Stimulated activated CD4-positive, alpha-beta T cell treated with anti-CD3 and anti-CD28 coated beads, Interleukin-2, amount 100 ng/mL, for 24 hours (primary cell): ENCODE results near the gene SLC17A7.
A peak's percentile ranks its signal among the peaks of the same experiment; 100 is the strongest.
"Not testable (repeated sequence)": the region's sequence is repeated elsewhere in the genome, so short reads cannot be mapped to it uniquely, and the experiment has no call there.

Source experiments
- DNase-seq, 2 donors: peaks; one replicate each; pipeline ENCODE4 v3.0.0-alpha.2; 2020

Gene SLC17A7

GRCh38 chr19:49469828-49470614 is 28.7 kb upstream of the SLC17A7 start:
- DNase-seq, result peak; percentile 69 to 81

GRCh38 chr19:49468746-49469447 is 27.6 kb upstream of the SLC17A7 start:
- peak; percentile 71 to 75 for DNase-seq

GRCh38 chr19:49468199-49468598 is 26.9 kb upstream of the SLC17A7 start:
- no peak for DNase-seq

- DNase-seq, result no peak
Observed at GRCh38 chr19:49465371-49465770, 24.0 kb upstream of the SLC17A7 start.

- no peak for DNase-seq
Observed at GRCh38 chr19:49463960-49464740, 22.8 kb upstream of the SLC17A7 start.

- DNase-seq, result no peak
Observed at GRCh38 chr19:49462492-49462891, 21.2 kb upstream of the SLC17A7 start.

GRCh38 chr19:49461656-49462055 is 20.3 kb upstream of the SLC17A7 start:
- no peak for DNase-seq

GRCh38 chr19:49461130-49461529 is 19.8 kb upstream of the SLC17A7 start:
- DNase-seq, result not testable (repeated sequence)

GRCh38 chr19:49459388-49459787 is 18.1 kb upstream of the SLC17A7 start:
- DNase-seq, result no peak

GRCh38 chr19:49458567-49458903 is 17.2 kb upstream of the SLC17A7 start:
- no peak for DNase-seq

GRCh38 chr19:49456326-49456725 is 15.0 kb upstream of the SLC17A7 start:
- DNase-seq, result no peak

GRCh38 chr19:49455773-49456172 is 14.4 kb upstream of the SLC17A7 start:
- no peak for DNase-seq

GRCh38 chr19:49453757-49454240 is 12.5 kb upstream of the SLC17A7 start:
- DNase-seq, result no peak

GRCh38 chr19:49453013-49453756 is 11.9 kb upstream of the SLC17A7 start, which contains the start of gene ALDH16A1:
Gene ALDH16A1, plus strand, starts transcription at chr19:49453225. Its CDS starts 107 bp downstream, at chr19:49453332.
- peak; percentile 97 for DNase-seq

- peak; percentile 93 to 94 for DNase-seq
Observed at GRCh38 chr19:49451430-49452181, 10.3 kb upstream of the SLC17A7 start, which contains the start of gene PIH1D1. Gene PIH1D1, minus strand, starts transcription at chr19:49451814. Its CDS starts 240 bp downstream, at chr19:49451574.

- no peak for DNase-seq
Observed at GRCh38 chr19:49450405-49450804, 9.1 kb upstream of the SLC17A7 start.

- DNase-seq, result no peak
Observed at GRCh38 chr19:49448432-49448786, 7.1 kb upstream of the SLC17A7 start.

GRCh38 chr19:49447485-49448431 is 6.4 kb upstream of the SLC17A7 start:
- peak in 1 of 2 donors; percentile 59 for DNase-seq

- no peak for DNase-seq
Observed at GRCh38 chr19:49445997-49446396, 4.7 kb upstream of the SLC17A7 start.

- not testable (repeated sequence) for DNase-seq
Observed at GRCh38 chr19:49444100-49444700, 2.9 kb upstream of the SLC17A7 start.
